Stimulated activated CD8-positive, alpha-beta memory T cell treated with anti-CD3 and anti-CD28 coated beads, Interleukin-4, amount 100 ng/mL, for 48 hours (primary cell): ENCODE results near the gene SSTR3.
A peak's percentile ranks its signal among the peaks of the same experiment; 100 is the strongest.
"Not testable (repeated sequence)": the region's sequence is repeated elsewhere in the genome, so short reads cannot be mapped to it uniquely, and the experiment has no call there.

Experiments
- DNase-seq: peaks from one replicate; pipeline ENCODE4 v3.0.0-alpha.2; 2020

Gene SSTR3

GRCh38 chr22:37209140-37209845 lies 3.0 kb downstream of the SSTR3 start:
- DNase-seq, result no peak

- no peak for DNase-seq
Observed at GRCh38 chr22:37208401-37209139, 3.7 kb downstream of the SSTR3 start.

GRCh38 chr22:37207981-37208380 lies 4.3 kb downstream of the SSTR3 start:
- no peak for DNase-seq

GRCh38 chr22:37206841-37207821 lies 5.1 kb downstream of the SSTR3 start:
- DNase-seq, result no peak

GRCh38 chr22:37206118-37206840 lies 6.0 kb downstream of the SSTR3 start:
- no peak for DNase-seq

GRCh38 chr22:37205046-37205445 lies 7.2 kb downstream of the SSTR3 start:
- DNase-seq, result no peak

GRCh38 chr22:37204045-37204655 lies 8.1 kb downstream of the SSTR3 start:
- DNase-seq, result no peak

- no peak for DNase-seq
Observed at GRCh38 chr22:37203354-37204044, 8.8 kb downstream of the SSTR3 start.

GRCh38 chr22:37202716-37203115 lies 9.6 kb downstream of the SSTR3 start:
- DNase-seq, result no peak

- DNase-seq, result no peak
Observed at GRCh38 chr22:37202001-37202555, 10.2 kb downstream of the SSTR3 start.

GRCh38 chr22:37201443-37201820 lies 10.8 kb downstream of the SSTR3 start:
- DNase-seq, result not testable (repeated sequence)

GRCh38 chr22:37199760-37200108 lies 12.5 kb downstream of the SSTR3 start:
- DNase-seq, result no peak

- DNase-seq, result peak; percentile 100
Observed at GRCh38 chr22:37199103-37199759, 13.0 kb downstream of the SSTR3 start.

- peak; percentile 99 for DNase-seq
Observed at GRCh38 chr22:37198258-37199102, 13.8 kb downstream of the SSTR3 start.

- DNase-seq, result no peak
Observed at GRCh38 chr22:37197451-37198257, 14.6 kb downstream of the SSTR3 start.

- no peak for DNase-seq
Observed at GRCh38 chr22:37196539-37197450, 15.5 kb downstream of the SSTR3 start.

GRCh38 chr22:37195921-37196320 lies 16.4 kb downstream of the SSTR3 start:
- DNase-seq, result no peak

- DNase-seq, result no peak
Observed at GRCh38 chr22:37194750-37195149, 17.5 kb downstream of the SSTR3 start.
